NCI-H2171 (cell line): ENCODE data around the gene TMEM51.

ENCODE experiments used
- DNase-seq: peaks from one replicate; lab custom pipeline; 2025; lab: John Stamatoyannopoulos, UW

Gene TMEM51

GRCh38 chr1:15196807-15197530 is 43.4 kb downstream of the TMEM51 start:
- DNase-seq, result no peak

- DNase-seq, result no peak
These were observed 44.3 kb downstream of the TMEM51 start for GRCh38 chr1:15197591-15198447.

GRCh38 chr1:15198684-15199083 is 45.1 kb downstream of the TMEM51 start:
- no peak for DNase-seq

DNA sequence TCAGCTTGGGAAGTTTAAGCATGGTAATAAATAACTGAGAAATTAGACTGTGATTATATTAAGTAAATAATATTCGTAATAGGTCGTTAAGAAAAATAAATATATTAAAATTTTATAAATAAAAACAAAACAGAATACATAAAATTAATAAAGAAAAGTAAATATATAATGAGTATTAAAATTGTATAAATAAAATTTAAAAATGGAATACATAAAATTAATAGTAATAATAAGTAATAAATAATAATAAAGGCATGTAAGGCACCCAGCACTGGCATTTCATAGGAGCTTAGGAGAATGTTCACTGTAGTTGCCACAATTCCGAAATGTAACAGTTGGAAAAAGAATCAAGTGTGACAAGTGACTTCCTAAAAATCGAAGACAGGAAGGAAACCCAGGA is 47.7 kb downstream of the TMEM51 start:
- DNase-seq, result no peak

DNA sequence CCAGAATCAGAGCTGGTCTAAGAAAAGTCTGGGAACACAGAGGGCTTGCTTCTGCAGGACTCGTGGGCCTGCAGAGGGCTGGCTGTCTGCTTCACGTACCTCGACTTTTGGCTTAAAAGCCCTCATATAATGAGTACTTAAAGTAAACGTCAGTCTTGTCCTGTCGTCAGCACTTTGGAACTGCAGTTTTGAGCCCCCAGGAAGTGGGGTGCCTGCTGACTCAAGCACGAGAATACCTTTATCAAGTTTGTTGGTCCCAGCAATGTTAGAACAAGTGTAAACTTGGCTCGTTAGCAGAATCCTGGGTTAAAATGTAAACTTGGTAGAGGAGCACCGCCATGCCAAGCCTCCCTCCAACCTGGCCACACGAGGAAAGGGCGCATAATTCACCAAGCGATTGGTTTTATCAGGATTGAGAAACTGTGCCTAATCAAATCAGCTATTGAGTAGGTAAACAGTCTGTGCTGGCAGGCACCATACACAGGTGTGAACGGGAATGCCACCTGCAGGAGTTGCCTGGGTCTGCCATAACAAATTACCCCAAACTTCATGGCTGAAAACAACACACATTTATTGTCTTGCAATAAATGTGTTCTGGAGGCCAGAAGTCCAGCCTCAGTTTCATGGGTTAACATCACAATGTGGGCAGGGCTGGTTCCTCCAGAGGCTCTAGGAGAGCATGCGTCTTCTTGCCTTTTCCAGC is 48.5 kb downstream of the TMEM51 start:
- no peak for DNase-seq

- no peak for DNase-seq
These were observed 51.4 kb downstream of the TMEM51 start for GRCh38 chr1:15204931-15205330.

- no peak for DNase-seq
These were observed 52.2 kb downstream of the TMEM51 start for GRCh38 chr1:15205586-15206346.

DNA sequence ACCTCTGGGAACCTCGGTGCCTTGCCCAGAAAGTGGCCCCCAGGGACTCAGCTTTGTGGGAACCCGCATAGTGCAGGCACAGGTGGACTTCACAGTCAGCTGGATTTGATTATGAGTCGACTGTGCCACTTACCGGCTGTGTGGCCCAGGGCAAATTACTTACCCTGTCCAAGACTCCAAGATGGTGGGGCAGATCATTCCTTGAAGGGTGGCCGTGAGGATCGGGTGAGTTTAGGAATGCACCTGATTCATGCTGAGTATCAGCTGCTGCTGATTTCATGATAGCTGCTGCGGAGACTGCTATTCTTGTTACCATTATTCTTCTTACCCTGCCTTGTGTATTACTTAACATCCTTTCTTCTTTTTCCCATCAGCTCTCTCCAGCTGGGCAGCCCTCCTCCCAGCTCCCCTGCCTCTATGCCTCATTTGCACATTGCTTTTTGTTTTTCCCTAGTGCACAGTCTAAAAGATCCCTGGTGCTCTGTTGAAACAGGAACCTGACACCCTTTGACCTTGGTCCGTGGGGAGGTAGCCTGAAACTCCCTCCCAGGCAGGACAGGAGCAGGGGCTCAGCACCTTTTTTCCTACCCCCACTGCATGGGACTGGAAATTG is 53.0 kb downstream of the TMEM51 start:
- no peak for DNase-seq

GRCh38 chr1:15207031-15207828 is 53.7 kb downstream of the TMEM51 start:
- no peak for DNase-seq

DNA sequence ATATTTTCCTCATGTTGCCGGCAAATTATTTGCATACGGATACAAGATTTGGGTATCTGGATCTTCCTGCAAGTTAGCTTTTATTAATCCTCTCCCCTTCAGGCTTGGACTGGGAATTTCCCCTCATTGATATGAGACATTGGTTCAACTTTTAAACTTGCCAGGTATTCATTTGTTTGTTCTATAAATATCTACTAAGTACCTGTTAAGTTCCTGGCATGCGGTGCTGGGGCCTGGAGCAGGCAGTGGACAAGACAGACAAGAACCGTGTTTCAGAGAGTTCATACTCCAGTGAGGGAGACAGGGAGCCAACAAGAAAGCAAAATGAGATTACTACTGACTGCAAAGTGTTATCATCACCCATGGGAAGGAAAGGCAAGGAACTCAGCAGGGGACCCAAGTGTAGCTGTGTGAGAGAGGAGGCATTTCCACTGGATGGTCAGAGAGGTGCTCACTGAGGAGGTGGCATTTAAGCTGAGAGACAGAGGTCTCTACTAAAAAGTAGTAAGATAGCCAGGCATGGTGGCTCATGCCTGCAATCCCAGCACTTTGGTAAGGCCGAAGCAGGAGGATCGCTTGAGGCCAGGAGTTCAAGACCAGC is 54.4 kb downstream of the TMEM51 start:
- no peak for DNase-seq

GRCh38 chr1:15210651-15211375 is 57.3 kb downstream of the TMEM51 start:
- DNase-seq, result no peak

DNA sequence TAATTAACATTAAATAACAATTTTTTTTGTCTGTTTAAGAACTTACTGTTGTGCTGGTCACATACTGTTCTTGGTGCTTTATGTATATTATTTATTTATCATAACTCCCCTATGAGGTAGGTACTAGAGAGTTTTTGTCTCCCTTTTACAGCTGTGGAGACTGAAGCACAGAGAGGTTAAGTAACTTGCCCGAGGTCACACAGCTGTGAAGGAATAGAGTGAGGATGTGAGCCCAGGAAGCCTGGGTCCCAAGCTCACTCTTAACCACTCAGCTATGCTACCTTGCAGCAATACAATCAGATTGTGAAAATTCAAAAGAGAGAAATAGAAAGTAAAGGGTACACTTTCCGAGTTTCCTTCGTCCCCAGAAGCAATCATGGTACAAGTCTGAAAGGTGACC is 57.9 kb downstream of the TMEM51 start:
- no peak for DNase-seq

DNA sequence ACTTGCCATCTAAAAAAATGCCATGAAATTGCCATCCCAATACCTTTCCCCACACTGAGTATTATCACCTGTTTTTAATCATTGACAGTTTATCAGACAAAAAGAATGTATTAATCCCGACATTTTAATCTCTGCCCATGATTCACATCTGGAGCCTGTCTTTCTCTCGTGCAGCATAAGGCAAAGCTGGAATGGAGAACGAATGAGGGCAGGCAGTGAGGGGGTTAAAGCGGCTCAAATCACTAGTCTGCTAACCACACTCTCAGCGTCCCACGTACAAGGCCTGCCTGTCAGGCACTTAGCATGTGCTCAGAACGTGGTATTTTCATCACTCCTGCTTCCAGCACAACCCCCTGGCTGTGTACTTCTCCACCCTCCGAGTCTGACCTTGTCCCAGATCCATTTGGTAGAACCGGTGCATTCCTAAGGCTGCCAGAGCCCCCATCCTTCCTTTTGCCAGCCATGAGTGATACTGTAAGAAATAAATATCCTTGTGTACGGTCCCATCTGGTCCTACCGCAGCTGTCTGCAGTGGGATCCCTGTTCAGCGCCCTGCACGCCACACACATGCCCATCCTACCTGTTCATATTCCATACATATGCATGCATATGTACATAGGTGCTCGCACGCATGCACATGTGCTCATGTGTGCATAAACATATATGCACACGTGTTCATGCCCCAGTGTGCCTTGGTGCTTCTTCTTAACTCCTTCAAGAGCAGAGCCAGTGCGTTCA is 58.8 kb downstream of the TMEM51 start:
- DNase-seq, result no peak

DNA sequence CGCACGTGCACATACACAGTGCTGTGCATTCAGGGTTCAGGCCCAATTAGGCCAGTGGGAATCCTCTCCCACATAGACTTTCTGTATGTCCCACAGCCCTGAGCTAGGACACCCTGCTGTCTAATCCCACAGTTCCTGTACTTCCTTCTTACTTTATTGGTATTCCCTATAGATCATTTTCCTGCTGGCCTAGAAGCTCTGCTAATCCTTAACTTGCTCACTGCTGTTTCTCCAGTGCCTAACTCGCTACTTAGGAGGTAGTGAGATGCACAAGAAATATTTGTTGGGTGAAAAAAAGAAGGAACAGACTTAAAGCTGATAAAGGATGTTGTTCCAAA is 59.4 kb downstream of the TMEM51 start:
- no peak for DNase-seq

GRCh38 chr1:15213341-15213821 is 59.8 kb downstream of the TMEM51 start:
- no peak for DNase-seq

- no peak for DNase-seq
These were observed 61.0 kb downstream of the TMEM51 start for GRCh38 chr1:15214527-15214926.

DNA sequence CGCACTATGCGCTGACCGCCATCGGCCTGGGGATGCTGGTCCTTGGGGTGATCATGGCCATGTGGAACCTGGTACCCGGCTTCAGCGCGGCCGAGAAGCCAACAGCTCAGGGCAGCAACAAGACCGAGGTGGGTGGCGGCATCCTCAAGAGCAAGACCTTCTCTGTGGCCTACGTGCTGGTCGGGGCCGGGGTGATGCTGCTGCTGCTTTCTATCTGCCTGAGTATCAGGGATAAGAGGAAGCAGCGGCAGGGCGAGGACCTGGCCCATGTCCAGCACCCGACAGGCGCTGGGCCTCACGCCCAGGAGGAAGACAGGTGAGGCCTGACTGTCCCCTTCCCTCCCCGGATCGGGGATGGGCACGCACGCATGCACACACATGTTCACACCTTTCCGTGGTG is 61.6 kb downstream of the TMEM51 start:
- no peak for DNase-seq

DNA sequence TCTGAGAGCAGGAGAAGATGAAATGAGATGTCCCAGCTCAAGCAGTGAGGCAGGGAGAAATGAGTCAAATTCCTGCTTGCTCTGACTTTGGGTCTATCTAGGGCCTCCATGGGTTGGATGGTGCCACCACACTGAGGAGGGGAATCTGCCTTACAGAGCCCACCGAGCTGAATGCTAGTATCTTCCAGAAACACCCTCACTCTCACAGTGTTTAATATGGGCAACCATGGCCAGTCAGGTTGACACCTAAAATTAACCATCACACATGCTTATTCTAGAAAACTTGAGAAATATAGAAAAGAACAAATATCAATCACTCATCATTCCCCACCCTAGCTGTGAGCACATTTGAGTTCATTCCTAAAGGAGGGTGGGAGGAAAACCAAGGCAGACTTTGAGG is 64.1 kb downstream of the TMEM51 start:
- DNase-seq, result no peak
